ENCODE data around the gene SCART1.

GRCh38 chr10:133511907-133512528 is 58.3 kb downstream of the SCART1 start:
- no peak for TF ChIP-seq CTCF (IDR thresholded peaks at IDR 0.05)
- TF ChIP-seq POLR2A (IDR thresholded peaks at IDR 0.05): no peak
